ENCODE results near the gene FAM229A.
"Not testable (repeated sequence)": the region's sequence is repeated elsewhere in the genome, so short reads cannot be mapped to it uniquely, and the experiment has no call there.

The FAM229A gene, protein sequence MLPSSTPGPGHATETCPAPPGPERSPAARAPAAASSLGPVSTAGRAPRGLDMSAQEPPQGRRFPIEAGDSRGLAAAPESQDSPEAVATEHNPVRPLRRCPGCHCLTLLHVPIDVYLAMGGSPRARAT

DNA sequence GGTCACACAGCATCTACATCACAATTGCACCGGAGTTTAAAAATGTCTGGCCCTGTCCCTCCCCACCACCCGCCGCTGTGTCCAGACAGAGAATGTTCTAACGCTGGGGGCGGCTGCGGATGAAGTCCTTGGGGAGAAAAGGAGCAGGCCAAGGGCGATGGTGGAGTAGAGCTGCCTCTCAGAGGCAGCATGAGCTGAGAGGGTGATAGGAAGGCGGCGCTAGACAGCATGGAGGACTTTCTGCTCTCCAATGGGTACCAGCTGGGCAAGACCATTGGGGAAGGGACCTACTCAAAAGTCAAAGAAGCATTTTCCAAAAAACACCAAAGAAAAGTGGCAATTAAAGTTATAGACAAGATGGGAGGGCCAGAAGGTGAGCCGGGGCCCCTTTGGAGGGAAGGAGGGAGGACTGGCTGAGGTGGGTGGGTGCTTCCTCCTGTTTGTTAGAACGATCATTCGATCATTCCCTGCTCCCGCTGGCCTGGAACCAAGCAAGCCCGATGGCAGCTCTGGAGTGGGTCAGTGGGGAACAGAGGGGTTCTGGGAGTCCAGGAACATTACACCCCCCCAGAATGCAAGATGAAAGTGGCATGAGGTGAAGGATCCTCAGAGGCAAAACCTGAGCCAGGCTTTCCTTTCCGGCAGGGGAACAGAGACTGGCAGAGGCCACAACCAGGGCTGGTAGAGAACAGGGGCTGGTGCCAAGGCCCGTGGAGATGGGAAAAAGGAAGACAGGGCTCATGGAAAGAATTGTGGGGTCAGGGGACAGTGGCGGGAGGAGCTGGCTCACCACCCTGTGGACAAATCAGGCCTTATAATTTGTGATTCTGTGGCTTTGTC is at the start of gene FAM229A, which contains the start of gene TSSK3:
Gene FAM229A (minus strand): TSS at position 12 of the 840 bp plus-strand sequence. CDS start 394 bp downstream, outside the sequence.
Gene TSSK3 (plus strand): TSS at position 66 of the 840 bp plus-strand sequence. CDS start 163 bp downstream, at position 229.
- no peak for DNase-seq

DNA sequence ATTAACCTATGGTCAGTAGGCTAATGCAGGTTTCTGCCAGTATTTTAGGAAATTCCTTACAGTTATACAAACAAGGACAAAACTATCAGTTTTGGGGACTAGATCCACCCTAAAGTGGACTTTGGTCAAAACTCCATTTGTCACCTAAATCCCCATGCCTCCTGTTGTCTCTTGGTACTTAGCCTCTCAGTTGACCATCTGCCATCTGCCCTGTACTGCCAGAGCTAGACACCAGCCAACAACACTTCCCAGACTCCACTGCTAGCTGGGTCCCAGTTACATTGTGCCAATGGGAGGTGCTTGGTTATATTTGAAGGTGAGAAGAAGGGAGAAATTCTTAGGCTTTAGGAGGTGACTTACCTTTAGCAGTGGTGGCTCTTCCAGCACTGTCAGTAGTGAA is 49.0 kb upstream of the FAM229A start:
- no peak for DNase-seq

DNA sequence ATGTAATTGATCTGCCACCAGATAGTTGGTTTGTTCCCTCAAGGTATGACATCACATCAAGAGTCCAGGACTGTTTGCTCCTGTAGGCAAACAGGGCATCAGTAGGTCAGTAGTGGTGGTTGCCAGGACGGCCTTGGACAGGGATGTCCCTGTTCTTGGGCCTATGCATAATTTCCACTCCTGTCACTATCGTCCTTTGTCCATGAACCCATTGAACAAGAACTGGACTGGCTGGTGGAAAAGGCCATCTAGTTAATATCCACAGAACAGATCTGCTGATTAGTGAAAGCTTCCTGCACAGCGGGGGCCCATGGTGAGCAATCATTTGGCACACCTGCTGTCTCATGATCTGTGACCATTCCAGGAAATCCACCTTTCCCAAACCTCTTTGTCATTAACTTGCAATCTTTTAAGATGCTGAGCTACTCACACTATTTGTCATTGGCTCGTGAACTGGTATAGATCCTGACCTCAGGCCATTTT is 44.4 kb upstream of the FAM229A start:
- no peak for DNase-seq

DNA sequence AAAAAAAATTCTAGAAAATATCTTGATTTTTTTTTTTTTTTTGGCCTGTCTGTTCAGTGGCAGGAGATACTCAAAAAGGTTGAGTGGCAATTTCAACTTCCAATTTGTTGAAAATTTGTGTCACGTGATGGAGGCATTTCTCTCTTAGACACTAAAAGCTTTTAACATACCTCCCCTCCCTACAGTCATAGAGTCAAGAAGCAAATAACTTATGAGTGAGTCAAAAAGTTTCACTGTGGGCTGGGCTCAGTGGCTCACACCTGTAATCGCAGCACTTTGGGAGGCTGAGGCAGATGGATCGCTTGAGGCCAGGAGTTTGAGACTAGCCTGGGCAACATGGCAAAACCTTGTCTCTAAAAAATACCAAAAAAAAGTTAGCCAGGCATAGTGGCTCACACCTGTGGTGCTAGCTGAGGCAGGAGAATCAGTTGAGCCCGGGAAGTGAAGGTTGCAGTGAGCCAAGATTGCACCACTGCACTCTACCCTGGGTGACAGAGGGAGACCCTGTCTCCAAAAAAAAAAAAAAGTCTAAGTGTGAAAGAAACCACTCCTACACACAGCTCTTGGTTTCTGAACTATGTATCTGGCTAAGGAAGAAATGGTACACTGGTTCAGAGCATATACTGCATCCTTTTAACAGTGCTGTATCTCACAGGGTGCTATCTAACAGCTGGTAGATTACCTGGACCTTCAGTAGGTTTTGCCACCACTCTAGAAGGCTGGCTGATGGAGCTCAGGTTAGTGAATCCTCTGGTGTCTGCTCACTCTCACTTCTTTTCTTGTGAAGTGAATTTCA is 43.6 kb upstream of the FAM229A start:
- no peak for DNase-seq

DNA sequence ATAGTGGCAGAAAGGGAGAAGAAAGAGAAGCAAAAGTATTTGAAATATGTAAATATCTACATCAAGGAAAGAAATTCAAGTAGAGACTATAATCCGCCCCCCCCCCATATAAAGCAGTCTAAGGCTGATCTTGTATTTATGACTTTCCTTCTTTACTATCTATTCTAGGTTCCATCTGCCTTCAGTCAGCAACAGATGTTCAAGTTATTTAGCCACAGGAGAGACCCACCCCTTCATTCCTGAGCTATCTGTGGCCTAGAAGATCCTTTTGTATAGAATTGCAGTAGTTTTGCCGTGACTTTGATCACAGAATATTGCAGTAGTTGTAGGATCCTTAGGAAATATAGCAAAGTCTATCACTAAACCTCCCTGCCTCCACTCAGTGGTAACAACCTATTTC is 42.7 kb upstream of the FAM229A start:
- DNase-seq: peak; percentile 12

DNA sequence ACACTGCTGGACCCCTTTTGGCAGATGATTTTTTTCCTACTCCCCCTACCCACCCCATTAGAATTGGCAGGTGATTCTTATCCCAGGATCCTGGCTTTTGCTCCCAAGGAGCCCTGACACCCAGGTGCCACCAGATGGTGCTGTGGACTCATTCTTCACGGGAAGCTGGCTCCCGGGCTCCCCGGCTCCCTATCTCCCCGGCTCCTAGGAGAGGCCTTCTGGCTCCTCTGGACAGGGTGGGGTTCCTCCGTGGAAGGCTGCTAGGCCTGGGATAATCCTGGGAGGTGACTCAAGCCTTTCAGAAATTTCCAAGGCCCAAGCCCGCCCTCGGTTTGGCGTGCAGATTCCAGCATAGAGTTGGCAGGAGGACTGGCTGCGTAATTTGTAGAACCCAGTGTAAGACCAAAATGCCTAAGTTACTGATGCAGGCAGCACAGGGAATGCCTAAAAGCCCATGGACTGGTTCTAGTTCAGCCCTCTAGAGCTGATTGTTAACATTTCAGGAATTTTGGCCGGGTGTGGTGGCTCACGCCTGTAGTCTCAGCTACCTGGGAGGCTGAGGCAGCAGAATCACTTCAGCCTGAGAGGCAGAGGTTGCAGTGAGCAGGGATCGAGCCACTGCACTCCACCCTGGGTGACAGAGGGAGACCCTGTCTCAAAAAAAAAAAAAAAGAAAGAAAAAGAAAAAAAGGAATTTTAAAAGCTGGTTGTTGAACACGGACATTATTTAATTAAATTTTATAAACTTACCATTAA is 38.8 kb upstream of the FAM229A start:
- DNase-seq: peak; percentile 89

DNA sequence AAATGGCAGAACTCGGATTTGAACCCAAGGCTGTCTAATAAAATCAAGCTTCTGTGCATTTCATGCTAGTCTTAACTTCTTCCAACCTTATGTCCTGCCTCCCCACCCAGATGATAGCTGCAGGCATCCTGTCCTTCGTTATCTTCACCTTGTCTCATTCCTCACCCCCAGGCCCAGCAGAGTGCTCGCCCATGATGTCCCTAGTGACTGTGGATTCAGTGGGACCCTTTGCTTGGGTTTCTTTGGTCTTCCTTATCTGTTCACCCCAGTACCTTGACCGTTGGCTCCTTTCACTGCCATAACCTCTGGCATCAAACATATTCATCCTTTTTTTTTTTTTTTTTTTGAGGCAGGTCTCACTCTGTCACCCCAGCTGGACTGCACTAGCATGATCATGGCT is 37.6 kb upstream of the FAM229A start:
- DNase-seq: no peak

DNA sequence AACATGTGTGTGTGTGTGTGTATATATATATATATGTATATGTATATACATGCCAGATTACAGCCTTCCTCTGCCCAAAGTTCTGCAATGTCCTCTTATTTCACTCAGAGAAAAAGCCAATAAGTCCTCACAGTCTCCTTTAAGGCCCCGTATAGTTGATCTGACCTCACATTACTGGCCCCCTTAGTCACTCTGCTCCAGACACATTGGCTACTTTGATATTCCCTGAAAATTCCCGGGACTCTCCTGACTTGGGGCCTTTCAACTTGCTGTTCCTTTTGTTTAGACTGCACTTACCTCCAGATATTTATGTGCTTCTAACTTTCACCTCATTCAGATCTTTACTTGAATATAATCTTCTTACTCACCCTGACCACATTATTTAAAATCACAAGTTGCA is 36.1 kb upstream of the FAM229A start:
- DNase-seq: peak; percentile 51

DNA sequence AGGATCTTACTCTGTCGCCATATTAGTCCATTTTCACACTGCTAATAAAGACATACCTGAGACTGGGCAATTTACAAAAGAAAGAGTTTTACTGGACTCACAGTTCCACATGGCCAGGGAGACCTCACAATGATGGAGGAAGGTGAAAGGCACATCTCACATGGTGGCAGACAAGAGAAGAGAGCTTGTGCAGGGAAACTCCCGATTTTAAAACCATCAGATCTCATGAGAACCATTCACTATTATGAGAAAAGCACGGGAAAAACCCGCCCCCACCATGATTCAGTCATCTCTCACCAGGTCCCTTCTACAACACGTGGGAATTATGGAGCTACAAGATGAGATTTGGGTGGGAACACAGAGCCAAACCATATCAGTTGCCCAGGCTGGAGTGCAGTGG is 34.2 kb upstream of the FAM229A start:
- DNase-seq: not testable (repeated sequence)

DNA sequence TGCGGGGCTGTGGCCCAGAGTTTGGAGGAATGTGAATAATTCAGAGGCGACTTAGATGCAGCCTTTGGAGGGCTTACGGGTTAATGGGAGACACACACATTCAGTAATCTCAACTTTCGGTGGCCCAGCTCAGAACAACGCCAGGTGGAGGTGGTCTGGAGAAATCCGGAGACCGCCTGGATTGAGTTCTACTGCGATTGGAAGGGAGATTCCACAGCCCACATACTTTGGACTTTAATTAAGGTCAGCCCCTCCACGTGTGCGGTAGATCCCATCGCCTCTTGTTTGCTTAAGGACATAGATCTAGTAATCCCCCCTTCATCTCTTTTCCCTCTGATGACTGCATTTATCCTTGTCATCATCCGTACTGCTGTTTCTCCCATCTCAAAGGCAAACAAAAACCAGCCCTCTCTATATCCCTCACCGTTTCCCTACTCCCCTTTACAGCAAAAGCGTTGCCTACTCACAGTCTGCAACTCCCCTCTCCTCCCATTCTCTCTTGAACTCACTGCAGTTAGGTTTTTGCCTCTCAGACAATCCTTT is 32.7 kb upstream of the FAM229A start:
- no peak for DNase-seq

DNA sequence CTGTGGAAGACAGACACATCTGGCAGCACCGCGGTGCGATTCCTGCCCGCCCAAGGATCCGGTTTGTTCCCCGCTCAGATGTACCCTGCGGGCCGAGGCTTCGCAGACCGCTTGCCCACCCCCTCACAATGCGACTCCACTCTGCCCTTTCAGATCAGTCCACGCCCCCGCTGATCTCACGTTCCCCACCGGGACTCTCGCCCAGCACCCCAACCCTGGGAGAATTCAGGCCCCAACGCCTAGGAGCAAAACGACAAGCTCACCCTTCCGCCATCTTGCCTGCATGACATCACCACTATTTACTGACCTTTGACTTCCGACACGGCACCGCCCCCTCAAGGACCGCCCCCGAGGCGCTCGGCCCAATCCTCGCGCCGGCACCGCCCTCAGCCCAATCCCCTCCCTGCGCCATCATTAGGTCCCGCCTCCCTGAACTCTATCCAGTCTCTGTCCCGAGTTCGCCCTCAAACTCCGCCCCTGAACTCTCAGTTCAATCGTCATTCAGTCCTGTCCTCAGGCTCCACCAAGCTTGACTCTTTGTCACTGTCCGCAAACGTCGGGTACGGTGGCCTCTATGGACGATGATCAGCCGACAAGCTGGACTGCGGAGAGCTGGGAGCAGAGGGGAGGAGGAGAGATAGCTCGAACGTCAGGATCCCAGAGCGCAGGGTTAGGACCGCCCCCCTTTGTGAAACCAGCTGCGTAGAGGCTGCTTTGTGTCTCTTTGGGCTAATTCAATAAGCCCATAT is 32.0 kb upstream of the FAM229A start, which contains the start of gene BSDC1:
Gene BSDC1 (minus strand): TSS at position 301 of the 749 bp plus-strand sequence. CDS start 27 bp downstream, at position 274.
- peak; percentile 99 for DNase-seq

DNA sequence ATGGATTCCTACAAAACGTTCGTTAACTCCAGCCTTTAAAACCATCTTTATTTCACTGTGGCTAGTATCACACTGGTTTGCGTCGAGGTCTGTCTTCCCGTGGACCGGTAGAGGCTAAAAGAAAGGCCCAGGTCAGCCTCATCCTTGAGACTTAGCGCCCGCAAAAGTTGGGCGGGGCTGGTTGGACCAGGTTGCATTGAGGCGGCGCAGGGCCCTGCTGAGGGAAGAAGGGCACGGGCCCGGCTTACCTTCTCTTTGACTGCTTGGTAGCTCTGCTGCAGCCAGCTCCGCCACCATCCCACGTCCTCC is 31.5 kb upstream of the FAM229A start:
- no peak for DNase-seq

DNA sequence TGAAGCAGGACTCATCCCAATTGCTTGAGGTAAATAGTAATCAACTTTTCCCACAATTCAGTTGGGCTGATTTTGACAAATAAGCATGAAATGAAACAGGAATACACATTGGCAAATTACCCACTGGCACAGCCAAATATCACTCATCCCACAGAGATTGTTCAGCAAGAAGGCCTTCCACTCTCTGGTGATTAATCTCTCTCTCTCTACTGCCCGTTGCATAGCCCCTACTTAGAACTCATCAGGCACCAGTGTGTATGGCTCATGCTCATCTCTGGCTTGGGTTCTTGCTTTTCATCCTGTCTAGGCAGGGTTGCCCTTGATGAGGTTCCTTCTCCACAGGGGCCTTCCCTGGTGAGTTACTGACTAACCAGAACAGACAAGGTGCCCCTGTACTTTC is 30.9 kb upstream of the FAM229A start:
- peak; percentile 35 for DNase-seq

DNA sequence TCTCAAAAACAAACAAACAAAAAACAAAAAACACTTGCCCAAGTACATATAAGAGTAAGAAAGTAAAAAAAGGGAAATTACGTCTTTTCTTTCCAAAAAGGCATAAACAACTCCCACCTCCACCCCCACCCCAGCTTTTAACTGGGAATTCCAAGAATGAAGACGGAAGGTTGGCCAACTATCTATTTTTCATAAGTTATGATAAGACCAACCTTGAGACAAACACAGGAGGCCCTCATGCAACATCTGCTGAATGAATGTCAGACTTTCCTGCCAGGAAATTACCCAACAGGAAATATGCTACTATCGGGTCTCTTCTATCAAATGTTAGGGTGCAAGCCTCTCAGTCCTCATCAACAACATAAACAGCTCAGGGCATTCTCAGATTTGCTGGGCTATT is 30.0 kb upstream of the FAM229A start:
- DNase-seq: no peak

DNA sequence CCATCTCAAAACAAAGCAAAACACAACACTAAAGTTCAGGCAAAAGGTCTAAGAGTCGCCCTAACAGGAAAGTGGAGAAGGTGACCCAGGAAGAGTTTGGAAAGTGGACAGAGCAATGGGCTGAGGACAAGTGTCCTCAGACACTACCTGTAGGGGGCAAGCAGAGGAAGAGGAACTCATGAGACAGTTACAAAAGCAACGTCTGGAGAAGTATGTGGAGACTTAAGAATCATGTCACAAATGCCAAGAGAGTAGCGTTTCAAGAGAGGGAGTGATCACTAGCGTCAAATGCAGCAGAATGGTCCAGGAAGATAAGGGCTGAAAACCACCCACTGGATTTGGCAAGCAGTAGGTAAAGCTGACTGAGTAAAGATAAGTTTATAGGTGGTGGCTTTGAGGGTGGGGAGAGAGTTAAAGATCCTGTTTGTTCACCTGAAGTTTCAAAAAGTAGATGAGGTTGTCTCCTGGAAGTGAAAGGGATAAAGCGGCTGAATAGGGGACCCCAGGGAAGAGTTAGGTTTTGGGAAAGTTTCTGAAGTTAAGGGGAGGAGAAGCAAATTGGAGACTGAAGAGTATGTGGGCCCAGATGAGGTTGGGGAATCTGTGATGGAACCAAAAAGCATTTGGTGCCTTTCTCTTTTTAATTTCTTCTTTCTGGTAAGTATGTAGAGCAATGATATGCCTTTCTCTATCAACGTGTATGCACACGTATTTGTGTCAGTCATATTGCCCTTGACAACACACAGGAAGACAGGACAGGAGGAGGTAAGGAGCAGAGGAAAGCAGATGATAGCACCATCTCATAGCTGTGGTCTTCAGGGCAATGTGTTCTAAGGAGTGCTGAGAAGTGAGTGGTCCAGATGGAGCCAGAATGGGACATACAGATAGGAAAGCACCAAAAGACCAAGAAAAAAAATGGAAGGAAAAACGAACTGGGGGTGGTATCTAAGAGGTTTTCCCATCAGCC is 28.9 kb upstream of the FAM229A start:
- DNase-seq: no peak

DNA sequence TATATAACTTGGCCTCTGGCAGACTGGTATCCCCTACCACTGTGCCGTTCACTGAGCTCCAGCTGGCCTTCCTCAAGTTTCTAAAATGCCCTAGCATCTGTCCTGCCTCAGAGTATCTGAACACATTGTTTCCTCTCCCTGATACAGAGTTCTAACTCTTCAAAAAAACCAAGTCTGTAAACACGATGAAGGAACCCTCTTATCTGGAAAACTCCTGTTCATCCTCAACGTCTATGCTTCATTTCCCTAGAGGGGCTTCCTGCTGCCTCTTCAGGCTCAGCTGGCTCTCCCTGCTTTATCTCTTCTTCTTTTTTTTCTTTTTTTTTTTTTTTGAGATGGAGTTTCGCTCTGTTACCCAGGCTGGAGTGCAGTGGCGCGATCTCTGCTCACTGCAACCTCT is 26.4 kb upstream of the FAM229A start:
- no peak for DNase-seq

DNA sequence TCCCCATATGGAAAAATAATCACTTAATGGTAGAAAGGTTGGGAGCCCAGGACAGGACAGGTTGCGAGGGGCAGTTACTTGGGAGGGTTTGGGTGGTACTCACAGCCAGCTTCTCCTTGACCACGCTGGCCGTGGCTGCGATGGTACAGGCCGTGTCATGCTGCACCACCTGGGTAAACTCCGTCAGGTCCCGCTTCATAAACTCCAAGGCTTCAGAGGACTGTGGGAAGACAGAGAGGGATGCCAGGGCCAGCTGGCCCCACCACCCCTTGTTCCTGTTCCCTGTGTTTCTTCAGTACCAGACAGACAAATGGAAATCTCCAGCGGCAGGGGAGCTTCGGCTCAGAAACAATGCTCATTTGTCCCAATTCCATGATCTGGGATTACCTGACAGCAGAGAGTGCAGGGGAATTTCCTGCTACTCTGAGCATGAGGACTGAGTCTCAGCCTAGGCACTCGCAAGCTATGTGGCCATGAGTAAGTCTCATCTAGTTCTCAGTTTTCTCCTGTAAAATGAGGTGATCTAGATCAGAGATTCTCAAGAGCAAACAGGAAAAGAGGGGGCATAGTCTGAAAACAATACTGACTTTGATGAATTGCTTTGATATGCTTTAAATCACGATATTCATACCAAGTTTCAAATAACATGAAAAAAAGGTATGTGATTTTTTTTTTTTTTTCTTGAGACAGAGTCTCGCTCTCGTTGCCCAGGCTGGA is 24.5 kb upstream of the FAM229A start:
- DNase-seq: no peak

DNA sequence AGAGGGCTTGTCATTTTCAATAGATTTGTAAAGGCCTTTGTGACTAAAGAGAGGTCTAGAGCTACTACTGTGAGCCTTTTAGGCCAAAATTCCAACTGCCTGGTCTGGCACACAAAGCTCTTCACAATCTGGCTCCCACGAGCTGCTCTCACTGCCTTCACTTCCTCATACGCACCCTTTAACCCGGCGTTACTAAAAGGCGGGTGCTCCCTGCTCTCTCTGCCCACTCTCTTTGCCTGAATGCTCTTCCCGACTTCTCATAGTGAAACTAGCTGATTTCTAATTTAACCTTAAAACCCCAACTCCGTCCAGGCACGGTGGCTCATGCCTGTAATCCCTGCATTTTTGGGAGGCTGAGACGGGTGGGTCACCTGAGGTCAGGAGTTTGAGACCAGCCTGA is 17.8 kb upstream of the FAM229A start:
- no peak for DNase-seq

DNA sequence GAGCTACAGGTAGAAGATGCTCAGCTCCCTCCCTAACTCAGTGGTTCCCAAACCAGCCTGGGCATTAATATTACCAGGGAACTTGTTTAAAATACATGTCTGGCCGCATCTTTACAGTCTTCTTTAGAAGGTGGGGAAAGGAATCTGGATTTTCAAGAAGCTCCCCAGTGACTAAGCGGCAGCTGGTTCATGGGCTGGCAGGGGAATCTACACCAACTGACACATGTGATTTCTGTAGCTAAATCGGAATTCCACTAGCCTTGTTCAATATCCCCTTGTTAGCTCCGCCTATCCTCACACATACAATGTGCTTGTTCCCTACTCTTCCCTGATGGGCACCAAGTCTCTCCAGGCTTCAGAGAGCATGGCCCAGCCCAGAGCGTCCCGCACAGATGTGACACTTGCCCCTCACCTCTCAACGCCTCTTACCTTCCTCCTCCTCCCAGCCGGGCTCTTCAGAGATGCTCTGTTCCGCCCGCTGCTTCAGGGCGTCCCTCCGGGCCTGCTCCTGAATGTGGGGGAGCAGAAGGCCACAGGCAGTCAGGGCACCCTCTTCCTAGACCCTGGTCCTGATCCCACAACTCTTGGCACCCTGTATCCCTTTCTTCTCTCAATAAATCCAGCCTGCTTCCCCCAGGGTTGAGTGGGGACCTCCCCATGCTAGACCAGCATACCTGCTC is 15.4 kb upstream of the FAM229A start:
- no peak for DNase-seq

All from EL (cell line).